ACHN (cell line): ENCODE results near the gene PCNX3.
"Not testable (repeated sequence)": the region's sequence is repeated elsewhere in the genome, so short reads cannot be mapped to it uniquely, and the experiment has no call there.

Experiments used
- DNase-seq: peaks from one replicate; pipeline ENCODE4 v3.0.0-alpha.2; 2015
- in situ Hi-C: cut with HindIII; loops from 2 replicates; pipeline ENCODE4 v1.10.0; 2017; ENCODE audit warnings: low sequenced_read_pairs, low pct_ligation_motif_present, low pct_unique_long_range_greater_than_20kb

Gene PCNX3

GRCh38 chr11:65660038-65660437, 44.5 kb downstream of the PCNX3 start:
- no peak for DNase-seq
- in situ Hi-C loops, result no loop called here

- DNase-seq, in situ Hi-C loops: not testable (repeated sequence)
Measured at GRCh38 chr11:65660908-65661307, 45.3 kb downstream of the PCNX3 start.

GRCh38 chr11:65661599-65662246, 46.1 kb downstream of the PCNX3 start:
- DNase-seq, result no peak
- in situ Hi-C loops, result no loop called here

- in situ Hi-C loops, result no loop called here
- DNase-seq, result no peak
Measured at GRCh38 chr11:65662247-65662798, 46.7 kb downstream of the PCNX3 start.

- in situ Hi-C loops, result no loop called here
- DNase-seq, result peak; percentile 89
Measured at GRCh38 chr11:65662799-65663638, 47.4 kb downstream of the PCNX3 start, which contains the start of gene RELA. RELA (minus strand) TSS chr11:65662916; CDS start chr11:65662832, 84 bp downstream.

GRCh38 chr11:65663639-65664200, 48.1 kb downstream of the PCNX3 start:
- in situ Hi-C loops, result no loop called here
- peak; percentile 38 for DNase-seq

GRCh38 chr11:65672180-65672860, 56.7 kb downstream of the PCNX3 start:
- in situ Hi-C loops, result no loop called here
- DNase-seq, result no peak

GRCh38 chr11:65672982-65673381, 57.4 kb downstream of the PCNX3 start:
- in situ Hi-C loops, result no loop called here
- DNase-seq, result no peak

GRCh38 chr11:65680192-65680743, 64.7 kb downstream of the PCNX3 start:
- in situ Hi-C loops, result no loop called here
- DNase-seq, result no peak

- DNase-seq, in situ Hi-C loops: not testable (repeated sequence)
Measured at GRCh38 chr11:65683480-65683879, 67.9 kb downstream of the PCNX3 start.

- no peak for DNase-seq
- in situ Hi-C loops, result no loop called here
Measured at GRCh38 chr11:65685981-65686380, 70.4 kb downstream of the PCNX3 start.
